NCI-H2171 (cell line): ENCODE results near the gene CMIP.

Experiments
- DNase-seq: peaks from one replicate; lab custom pipeline; 2025; lab: John Stamatoyannopoulos, UW

CMIP gene

DNA sequence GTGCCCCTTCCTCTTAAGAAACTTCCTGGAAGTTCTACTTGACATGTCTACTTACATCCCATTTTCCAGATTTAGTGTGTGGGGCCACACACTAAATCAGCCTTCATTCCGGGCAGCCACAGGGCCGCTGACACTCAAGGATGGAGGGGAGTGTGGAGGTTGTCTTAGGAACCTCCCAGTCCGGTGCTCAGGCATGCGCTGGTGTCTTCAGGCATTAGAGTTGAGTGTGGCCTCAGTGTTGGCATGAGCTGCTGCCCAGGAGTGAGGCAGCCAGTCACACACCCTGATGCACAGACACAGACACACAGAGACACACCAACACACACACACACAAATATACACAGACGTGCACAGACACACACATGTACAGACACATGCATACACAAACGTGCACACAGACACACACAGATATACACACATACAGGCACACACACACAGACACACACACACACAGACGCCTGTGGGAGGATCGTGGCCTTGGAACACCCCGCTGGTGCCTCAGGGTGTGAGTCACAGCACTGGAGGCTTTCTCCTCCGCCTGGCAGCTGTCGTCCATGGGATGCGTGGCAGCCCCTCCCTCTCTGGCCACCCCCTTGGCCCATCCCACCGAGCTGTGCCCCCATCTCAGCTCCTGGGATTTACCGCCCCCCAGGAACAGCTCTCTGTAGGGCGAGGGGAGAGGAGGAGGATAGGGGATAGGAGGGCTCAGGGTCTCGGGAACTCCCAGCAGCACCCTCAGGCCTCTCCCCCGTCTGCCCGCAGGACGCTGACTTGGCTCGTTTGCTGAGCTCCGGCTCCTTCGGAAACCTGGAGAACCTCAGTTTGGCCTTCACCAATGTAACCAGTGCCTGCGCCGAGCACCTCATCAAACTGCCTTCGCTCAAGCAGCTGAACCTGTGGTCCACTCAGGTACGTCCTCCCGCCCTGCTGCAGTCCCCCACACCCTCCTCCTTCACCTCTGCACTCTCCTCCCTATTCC lies 258.9 kb downstream of the CMIP start:
- no peak for DNase-seq

DNA sequence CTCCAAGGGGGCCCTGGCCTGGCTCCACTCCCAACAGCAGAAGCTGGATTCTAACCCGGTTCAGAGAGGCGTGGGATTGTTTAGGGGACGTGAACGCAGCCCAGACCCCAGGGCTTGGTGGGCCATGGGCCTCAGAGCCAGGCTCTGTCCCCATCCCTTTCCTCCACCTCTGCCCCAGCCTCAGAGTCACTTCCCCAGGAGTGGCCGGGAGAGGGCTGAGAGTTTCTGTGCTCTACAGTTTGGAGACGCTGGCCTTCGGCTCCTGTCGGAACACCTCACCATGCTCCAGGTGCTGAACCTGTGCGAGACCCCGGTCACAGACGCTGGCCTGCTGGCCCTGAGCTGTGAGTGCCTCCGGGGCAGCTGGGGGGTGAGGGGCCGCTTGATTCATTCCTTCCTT lies 260.7 kb downstream of the CMIP start:
- no peak for DNase-seq

DNA sequence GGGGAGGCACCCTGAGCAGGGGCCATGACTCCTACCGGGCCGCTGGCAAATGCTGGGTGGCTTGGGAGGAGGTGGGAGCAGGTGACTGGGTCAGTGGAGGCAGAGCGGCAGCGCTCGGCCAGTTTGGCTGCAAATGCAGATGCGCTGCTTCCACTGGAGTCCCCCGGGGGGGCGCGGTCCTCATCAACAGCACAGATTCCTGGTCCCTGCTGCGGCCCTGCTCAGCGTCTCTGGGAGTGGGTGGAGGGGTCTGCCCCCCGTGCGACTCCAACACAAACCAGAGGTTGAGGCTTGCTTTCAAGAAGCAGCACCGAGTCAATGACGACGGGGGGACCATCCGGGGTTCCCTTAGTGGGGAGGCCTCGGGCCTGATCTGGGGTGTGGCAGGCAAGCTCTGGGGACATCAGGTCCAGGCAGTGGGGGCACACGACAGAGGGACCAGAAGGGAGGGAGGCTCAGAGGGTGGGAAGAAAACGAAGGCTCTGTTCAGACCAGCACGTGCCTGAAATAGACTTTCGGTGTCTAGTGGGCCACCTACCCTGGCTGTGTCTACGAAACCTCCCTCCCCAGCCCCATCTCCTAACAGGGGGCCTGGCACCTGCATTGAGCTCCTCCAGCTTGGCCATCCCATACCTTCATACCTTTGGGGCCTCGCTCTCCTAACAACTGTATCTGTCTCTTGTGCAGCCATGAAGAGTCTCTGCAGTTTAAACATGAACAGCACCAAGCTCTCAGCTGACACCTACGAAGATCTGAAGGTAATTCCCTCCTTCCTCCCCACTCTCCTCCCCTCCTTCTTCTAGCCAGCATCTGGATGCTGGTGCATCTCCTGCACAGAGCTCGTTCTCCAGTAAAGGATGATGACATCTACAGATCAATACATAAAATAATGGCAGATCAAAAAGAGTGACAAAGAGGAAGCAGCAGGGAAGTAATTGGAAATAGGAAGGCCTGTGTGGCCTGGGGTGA lies 262.0 kb downstream of the CMIP start:
- DNase-seq: no peak

DNA sequence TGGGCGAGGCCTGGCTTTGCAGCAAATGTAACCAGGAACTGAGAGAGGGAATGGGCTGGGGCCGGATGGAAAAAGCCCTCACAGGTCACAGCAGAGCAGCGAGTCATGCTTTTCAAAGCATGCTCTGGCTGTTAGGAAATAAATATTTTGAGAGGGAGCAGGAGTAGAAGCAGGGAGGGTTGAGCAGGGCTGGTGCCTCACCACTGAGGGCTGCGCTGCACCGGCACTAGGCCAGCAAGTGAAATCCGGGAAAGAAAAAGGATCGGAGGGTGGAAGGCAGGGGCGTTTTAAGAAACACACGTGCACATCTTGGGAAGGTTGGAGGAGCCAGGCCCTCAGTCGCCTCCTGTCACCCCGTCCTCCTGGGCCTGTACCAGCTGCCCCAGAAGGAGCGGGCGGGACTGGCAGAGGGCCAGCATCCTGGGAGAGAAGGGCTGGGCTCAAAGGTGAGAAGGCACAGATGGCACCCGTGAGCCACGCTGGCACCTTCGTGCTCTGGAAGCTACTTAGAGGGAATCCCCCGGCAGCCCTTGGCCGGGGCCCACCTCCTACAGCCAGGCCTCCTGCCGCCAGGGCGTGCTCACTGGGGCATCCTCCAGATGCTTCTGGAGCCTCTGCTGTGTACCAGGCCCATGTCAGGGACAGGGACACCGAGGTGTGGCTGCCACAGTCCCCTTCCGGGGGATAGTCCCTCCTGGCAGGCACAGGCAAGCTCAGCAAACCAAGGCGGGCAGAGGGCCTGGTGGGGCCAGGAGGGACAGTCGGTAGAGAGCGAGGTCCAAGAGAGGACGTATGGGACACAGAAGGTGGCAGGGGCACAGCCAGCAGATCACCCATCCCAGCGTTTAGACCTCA lies 263.0 kb downstream of the CMIP start:
- peak; percentile 94 for DNase-seq

DNA sequence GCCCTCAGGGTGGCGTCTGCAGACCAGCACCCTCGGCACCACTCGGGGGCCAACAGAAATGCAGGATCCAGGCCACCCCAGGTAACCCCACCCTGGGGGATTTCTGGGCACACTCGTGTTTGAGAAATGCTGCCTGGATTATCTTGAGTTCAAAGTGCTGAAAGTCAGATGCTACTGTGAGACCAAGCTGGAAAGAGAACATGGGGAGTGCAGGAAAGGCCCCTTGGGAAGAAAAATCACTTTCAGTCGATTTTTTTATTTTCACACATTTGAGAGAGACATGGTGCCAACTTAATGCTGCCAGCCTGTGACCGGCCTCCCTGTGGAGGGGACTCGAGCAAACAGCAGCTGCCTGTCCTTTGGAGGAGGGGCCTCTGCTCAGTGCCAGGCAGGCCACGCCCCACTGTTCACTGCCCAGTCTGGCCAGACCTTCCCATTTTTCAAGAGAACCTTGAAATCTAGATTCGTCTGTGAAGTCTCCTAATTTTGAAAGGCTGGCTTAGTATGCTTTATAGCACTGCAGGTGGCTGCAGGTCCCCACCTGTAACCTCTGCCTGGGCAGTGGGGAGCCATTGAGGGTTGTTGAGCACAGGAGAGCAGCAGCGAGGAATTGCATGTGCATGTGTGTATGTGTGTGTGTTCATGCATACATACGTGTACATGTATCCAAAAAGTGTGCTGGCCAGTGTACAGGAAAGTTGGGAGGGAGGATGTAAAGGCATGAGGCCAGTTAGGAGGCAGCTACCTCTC lies 263.8 kb downstream of the CMIP start:
- no peak for DNase-seq

DNA sequence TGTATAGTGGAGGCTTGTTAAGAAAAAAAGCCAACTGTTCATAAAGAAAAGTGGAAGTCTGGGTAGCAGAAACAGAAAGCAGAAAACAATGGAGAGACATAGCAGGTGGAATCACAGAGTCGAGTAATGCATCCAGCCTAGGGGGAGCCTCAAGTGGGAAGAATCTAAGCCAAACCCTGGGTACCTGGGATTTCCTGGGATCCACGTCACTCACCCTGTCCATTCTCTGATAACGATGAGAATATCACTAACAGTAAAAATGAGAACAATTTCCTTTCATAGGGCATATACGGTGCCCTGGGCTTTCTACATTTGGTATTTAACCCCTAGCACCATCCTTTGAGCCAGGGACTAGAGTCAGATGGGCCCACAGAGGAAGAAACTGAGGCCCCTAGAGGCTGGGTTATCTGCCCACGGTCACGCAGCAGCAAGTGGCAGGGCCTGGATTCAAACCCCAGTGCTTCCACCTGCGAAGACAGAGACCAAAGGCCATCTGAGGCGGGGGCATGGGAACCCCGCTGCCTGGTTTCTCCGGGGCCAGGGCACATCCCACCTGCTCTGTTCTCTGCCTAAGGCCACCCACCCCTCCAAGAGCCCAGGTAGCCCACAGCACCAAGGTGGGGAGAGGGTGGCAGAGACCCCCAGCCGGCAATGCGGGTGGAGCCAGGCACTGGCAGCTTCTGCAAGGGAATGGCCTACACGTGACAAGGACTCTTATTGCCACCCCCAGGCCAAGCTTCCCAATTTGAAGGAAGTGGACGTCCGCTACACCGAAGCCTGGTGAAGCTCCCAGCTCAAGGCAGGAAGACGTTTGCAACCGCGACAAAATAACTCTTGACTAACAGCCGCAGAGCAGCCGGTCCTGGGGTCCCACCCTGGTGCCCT lies 264.6 kb downstream of the CMIP start:
- DNase-seq: no peak

DNA sequence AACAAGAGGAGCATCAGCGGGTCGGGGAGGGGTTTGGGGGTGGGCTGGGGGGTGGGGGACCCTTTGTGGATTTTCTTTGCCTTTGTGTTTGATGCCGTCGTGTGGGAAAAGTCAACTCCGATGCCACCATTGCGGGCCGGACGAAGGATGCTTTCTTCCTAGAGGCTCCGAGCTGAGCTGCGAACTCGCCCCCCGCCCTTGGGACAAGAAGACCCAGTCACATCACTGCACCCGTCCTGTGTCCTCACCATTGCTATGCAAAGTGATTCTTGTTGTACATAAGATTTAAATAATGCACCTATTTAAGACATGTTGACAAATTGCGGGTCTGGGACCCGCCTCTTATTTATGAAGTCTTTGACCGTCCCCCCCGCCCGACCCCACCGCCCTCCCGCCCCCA lies 265.4 kb downstream of the CMIP start:
- DNase-seq: no peak

DNA sequence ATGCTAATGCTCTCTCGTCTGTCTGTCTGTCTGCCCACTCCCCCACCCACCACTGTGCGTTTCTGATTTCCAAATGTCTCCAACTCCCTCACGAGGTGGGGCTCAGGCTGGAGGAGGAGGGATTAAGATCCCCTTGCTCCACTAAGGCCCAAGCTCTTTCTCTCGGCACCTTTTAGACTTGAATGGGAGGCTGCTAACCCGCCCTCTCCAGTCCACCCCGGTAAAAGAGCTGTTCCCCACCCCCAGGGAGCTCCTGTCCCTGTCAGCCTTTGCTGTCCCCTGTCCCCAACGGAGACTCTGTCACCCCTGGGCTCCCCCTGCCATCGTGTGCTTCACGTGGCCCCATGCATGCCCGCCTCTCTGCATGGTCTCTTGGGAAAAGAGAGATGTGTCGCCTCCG lies 266.0 kb downstream of the CMIP start:
- no peak for DNase-seq

DNA sequence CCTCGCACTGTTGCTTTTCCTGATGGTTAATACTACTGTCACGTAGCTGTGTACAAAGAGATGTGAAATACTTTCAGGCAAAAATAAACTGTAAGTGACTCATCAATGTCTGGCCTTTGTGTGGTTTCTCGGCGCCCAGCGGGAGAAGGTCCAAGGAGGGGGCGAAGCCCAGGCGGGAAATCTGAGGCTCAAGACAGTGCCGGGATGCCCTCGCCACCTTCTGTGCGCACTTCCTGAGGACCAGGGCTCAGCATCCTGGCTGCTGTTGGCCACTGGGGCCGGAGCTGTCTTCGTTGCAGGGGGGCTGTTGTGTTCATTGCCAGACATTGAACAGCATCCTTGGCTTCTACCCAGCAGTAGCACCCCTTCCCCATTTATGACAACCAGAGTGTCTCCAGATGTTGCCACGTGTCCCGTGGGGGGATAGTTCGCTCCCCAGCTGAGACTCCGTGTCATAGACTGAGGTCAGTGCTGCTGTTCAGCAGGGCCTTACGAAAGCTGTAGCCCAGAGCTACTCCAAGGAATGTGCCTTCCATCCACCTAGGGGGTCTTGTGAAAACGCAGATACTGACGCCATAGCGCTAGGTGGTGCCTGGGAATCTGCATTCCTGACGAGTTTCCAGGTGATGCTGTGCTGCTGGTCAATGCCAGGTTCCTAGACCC lies 267.2 kb downstream of the CMIP start:
- DNase-seq: no peak

DNA sequence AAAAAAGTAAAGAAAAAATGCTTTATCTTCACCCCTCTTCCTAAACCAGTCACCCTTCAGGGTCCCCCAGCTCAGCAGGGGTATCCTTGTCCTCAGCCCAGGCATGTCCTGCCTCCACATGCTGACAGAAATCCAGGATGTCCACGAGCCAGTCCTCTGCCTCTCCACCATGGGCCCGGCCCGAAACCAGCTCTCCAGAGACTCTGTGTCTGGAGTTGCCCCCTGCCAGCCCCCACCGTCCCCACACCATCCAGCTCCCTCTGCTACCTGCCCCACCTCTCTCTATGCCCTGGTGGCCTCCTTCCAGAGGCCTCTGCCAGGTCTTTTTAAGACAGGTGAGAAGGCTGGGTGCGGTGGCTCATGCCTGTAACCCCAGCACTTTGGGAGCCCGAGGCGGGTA lies 268.1 kb downstream of the CMIP start:
- DNase-seq: no peak

DNA sequence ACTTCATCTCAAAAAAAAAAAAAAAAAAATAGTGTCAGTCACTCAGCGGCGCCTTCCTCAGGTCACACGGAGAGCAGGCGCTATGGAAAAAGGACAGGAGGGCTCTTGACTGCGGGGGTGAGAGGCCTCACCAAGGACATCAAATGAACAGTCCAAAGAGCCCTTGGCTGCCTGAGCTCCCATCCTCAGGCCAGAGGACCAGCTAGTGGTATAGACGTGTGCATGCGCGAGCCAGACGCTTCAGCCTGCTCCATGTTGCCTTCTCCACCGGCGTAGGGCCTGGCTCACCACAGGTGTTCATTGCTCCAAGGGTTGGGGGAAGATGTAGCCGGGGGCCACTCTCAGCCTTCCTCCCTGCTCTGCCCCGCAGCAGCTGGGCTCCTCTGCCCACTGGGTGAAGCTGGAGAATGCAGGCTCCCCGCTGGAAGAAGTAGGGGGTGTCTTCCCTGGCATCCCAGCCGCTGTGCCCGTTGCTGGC lies 268.7 kb downstream of the CMIP start:
- DNase-seq: no peak

DNA sequence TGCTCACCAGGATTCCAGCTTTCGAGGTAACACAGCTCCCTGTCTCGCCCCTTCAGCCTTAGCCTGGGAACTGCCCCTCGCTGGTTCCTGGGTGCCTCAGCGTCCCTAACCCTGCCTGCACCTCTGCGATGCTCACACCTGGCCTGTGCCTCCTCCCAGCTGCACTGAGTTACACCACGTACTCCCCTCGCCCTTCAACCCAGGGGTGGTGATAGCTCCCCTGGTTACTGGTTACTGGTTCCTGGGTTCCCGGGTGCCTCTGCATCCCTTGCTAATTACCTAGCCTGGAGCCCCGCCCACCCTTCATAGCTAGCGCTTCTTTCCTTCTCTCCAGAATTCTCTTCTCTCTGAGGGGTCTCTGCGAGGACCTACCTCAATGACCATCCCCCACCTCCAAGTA lies 269.2 kb downstream of the CMIP start:
- DNase-seq: no peak

DNA sequence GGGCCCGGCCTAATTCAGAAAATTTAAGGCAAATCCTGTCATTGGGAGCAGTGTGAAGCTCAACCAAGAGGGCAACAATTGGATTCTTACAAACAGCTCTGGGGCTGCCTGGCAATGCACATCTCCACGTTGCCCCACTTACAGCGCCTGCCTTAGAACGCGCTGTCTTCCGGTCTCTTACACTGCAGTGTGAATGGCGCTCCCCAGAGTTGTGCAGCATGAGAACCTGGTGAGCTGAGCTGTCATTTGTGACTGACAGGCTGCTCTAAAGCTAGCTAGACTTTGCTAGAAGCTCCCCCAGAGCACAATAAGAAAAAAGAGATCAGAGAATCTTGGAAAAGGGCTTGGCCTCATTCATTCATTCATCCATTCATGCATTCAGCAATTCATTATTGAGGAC lies 270.0 kb downstream of the CMIP start:
- no peak for DNase-seq

DNA sequence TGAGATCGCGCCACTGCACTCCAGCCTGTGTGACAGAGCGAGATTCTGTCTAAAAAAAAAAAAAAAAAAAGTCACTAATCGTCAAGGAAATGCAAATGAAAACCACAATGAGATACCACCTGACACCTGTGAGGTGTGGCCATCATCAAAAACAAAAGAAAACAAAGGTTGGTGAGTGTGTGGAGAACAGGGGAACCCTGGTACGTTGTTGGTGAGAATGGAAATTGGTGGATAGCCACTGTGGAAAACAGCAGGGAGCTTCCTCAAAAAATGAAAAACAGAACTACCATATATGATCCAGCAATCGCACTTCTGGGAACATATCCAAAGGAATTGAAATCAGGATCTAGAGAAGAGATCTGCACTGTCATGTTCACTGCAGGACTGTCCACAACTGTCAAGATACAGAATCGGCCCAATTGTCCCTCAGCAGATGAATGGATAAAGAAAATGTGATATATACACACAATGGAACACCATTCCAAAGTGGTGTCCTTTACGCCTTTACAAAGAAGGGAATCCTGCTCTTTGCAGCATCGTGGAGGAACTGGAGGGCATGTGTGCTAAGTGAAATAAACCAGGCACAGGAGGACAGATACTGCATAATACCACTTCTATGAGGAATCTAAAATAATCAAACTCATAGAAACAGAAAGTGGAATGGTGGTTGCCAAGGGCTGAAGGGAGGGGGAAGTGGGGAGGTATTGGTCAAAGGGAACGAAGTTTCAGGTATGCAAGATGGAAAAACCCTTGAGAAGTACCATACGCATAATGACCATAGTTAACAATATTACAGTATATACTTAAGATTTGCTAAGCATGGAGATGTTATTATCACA lies 271.0 kb downstream of the CMIP start:
- DNase-seq: no peak

DNA sequence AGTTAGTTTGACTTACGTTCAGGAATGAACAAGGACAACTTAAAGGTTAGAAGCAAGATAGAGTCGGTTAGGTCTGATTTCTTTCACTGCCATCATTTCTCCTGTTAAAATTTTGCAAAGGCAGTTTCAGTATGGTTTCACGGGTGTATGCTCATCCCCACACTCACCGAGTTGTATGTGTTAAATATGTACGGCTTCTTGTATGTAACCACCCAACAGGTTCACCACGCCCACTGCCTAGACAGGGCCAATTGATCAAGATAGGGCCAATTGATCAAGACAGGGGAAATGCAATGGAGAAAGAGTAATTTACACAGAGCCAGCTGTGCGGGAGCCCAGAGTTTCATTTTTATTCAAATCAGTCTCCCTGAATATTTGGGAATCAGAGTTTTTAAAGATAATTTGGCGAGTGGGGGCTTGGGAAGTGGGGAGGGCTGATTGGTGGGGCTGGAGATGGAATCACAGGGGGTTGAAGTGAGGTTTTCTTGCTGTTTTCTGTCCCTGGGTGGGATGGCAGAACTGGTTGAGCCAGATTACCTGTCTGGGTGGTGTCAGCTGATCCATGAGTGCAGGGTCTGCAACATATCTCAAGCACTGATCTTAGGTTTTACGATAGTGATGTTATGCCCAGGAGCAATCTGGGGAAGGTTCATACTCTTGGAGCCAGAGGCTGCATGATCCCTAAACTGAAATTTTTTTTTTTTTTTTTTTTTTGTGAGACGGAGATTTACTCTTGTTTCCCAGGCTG lies 272.0 kb downstream of the CMIP start:
- no peak for DNase-seq

DNA sequence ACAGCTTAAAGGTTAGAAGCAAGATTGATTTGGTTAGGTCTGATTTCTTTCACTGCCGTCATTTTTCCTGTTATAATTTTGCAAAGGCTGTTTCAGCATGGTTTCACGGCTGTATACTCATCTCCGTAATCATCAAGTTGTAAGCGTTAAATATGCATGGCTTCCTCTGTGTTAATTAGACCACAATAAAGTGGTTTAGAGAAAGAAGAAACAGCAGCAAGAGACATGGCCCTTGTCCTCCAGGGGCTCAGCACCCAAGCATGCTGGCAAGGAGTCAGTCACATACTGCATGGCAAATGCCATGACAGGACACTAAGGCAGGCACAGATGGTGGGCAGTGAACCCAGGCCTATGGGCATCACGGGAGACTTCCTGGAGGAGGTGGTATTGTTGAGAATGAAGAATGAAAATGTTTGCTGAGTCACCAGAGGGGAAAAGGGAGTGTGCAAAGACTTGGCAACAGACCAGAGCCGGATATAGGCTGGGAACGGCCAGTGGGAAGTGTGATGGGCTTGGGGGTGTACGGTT lies 273.1 kb downstream of the CMIP start:
- DNase-seq: no peak

DNA sequence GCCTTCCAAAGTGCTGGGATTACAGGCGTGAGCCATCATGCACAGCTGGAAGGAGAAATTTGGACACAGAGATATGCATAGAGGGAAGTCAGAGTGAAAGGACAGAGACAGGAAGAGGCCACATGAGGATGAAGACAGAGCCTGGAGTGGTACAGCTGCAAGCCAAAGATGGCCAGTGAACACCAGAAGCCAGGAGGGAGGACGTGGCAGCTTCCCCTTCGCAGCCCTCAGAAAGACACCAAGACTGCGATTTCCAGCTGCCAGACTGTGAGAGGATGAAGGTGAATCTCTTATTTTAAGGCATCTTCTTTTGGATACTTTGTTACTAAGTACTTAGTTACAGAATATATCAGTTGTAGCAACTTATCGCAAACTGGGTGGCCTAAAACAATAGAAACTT lies 274.0 kb downstream of the CMIP start:
- DNase-seq: no peak
